HG03558 (cell line): Measurements from ENCODE around the gene CHST11.

ENCODE experiments used
- ATAC-seq: cut with Tn5 transposase; IDR thresholded peaks from one replicate; pipeline ENCODE4 v1.9.1; 2021; ENCODE audit warnings: moderate number of reproducible peaks; ENCODE audit not compliant: unreplicated experiment; ENCODE audit errors: extremely low read depth

The CHST11 gene

GRCh38 chr12:104701756-104702155 lies 245.0 kb downstream of the CHST11 start:
- ATAC-seq = no peak

- no peak for ATAC-seq
Measured at GRCh38 chr12:104702565-104703139, 245.9 kb downstream of the CHST11 start.

- ATAC-seq = no peak
Measured at GRCh38 chr12:104703372-104703771, 246.6 kb downstream of the CHST11 start.

- no peak for ATAC-seq
Measured at GRCh38 chr12:104704224-104704779, 247.6 kb downstream of the CHST11 start.

GRCh38 chr12:104707194-104707593 lies 250.4 kb downstream of the CHST11 start:
- ATAC-seq = no peak

- ATAC-seq = no peak
Measured at GRCh38 chr12:104707794-104708558, 251.2 kb downstream of the CHST11 start.

GRCh38 chr12:104708891-104709290 lies 252.1 kb downstream of the CHST11 start:
- no peak for ATAC-seq

- no peak for ATAC-seq
Measured at GRCh38 chr12:104709692-104710435, 253.1 kb downstream of the CHST11 start.

- no peak for ATAC-seq
Measured at GRCh38 chr12:104710940-104711689, 254.4 kb downstream of the CHST11 start.

- no peak for ATAC-seq
Measured at GRCh38 chr12:104712477-104712876, 255.7 kb downstream of the CHST11 start.

GRCh38 chr12:104712968-104713367 lies 256.2 kb downstream of the CHST11 start:
- ATAC-seq = no peak

- ATAC-seq = no peak
Measured at GRCh38 chr12:104713444-104713843, 256.7 kb downstream of the CHST11 start.

GRCh38 chr12:104714369-104714768 lies 257.6 kb downstream of the CHST11 start:
- ATAC-seq = no peak

- ATAC-seq = no peak
Measured at GRCh38 chr12:104716172-104716571, 259.4 kb downstream of the CHST11 start.

GRCh38 chr12:104718304-104718929 lies 261.7 kb downstream of the CHST11 start:
- no peak for ATAC-seq

GRCh38 chr12:104719700-104720338 lies 263.1 kb downstream of the CHST11 start:
- ATAC-seq = no peak

GRCh38 chr12:104720339-104721038 lies 263.7 kb downstream of the CHST11 start:
- no peak for ATAC-seq

GRCh38 chr12:104721039-104721405 lies 264.3 kb downstream of the CHST11 start:
- no peak for ATAC-seq

GRCh38 chr12:104721936-104722335 lies 265.2 kb downstream of the CHST11 start:
- no peak for ATAC-seq
